Transverse colon (tissue), 4 donors: Measurements from ENCODE around the gene RGS3.

Experiments used
- POLR2A ChIP-seq: fragments of 450-650 bp; IDR thresholded peaks from one replicate; pipeline ENCODE4 v1.6.1; 2016; ENCODE audit warnings: antibody characterized with exemption, mild to moderate bottlenecking, moderate library complexity
- POLR2AphosphoS5 ChIP-seq, 3 donors: sonication (generic); formaldehyde crosslinking; IDR thresholded peaks; one replicate each; pipeline ENCODE4 v1.6.1; 2016; ENCODE audit warnings: antibody characterized with exemption in 3 of 3
- TF ChIP-seq, protein P1 (sequence below), 5 experiments: fragments of 200-600 bp in 3 of 5; fragments of 450-650 bp in 2 of 5; sonication (generic) in 3 of 5; IDR thresholded peaks; 1 replicate in 2 of 5; 2 replicates in 3 of 5; pipeline ENCODE4 v1.5.1; 2016 to 2017; ENCODE audit warnings: antibody characterized with exemption in 5 of 5, inconsistent platforms in 3 of 5, mild to moderate bottlenecking in 2 of 5, moderate library complexity in 1 of 5

DNA sequence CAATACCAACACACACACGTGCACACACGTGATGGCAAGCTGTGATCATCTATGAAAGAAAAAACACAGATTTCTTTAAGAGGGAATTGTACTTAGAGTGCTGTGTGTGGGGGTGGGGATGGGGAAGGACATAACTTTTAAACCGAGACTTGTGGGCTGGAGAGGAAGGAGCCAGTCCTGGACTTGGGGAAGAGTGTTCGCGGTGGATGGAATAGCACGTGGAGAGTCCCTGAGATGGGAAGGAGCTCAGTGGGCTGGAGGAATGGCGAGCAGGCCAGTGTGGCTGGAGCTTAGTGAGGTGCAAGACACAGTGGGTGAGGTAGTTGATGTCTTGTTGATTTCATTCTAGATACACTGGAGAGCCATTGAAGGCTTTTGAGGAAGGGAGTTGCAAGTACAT is 78.5 kb downstream of the RGS3 start:
- TF ChIP-seq, protein P1, sequence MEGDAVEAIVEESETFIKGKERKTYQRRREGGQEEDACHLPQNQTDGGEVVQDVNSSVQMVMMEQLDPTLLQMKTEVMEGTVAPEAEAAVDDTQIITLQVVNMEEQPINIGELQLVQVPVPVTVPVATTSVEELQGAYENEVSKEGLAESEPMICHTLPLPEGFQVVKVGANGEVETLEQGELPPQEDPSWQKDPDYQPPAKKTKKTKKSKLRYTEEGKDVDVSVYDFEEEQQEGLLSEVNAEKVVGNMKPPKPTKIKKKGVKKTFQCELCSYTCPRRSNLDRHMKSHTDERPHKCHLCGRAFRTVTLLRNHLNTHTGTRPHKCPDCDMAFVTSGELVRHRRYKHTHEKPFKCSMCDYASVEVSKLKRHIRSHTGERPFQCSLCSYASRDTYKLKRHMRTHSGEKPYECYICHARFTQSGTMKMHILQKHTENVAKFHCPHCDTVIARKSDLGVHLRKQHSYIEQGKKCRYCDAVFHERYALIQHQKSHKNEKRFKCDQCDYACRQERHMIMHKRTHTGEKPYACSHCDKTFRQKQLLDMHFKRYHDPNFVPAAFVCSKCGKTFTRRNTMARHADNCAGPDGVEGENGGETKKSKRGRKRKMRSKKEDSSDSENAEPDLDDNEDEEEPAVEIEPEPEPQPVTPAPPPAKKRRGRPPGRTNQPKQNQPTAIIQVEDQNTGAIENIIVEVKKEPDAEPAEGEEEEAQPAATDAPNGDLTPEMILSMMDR (IDR thresholded peaks at IDR 0.05): no peak
- TF ChIP-seq POLR2A (no peak), POLR2AphosphoS5 (IDR thresholded peaks at IDR 0.05) (no peak)
